ENCODE measurements around the gene RPS6KB1.
"Not testable (repeated sequence)": the region's sequence is repeated elsewhere in the genome, so short reads cannot be mapped to it uniquely, and the experiment has no call there.

RPS6KB1 gene

GRCh38 chr17:59872351-59872750 lies 20.6 kb upstream of the RPS6KB1 start:
- DNase-seq = no peak

DNA sequence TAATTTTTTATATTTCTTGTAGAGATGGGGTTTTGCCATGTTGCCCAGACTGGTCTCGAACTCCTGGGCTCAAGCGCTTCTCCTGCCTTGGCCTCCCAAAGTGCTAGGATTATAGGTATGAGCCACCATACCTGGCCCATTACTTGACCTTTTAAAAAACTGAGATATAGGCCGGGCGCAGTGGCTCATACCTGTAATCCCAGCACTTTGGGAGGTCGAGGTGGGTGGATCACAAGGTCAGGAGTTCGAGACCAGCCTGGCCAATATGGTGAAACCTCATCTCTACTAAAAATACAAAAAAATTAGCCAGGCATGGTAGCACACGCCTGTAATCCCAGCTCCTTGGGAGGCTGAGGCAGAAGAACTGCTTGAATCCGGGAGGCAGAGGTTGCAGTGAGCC lies 19.5 kb upstream of the RPS6KB1 start:
- not testable (repeated sequence) for DNase-seq

DNA sequence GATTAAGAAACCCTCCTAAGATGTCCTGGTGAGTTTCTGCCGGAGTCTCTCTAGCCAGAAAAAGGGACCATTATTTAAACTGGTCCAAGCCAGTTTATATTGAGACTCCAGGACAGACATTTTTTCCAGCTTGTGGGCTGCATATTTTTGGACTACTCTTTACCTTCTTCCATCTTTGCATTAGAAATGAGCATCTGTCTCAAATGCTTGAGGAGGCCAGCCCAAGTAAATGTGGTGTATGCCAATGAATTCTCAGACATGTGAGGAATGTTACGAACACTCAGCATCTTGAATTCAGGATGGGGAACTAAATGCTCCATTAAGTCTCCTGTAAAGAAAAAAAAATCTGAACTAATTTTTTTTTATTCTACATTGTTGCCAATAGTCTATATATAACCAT lies 18.5 kb upstream of the RPS6KB1 start:
- DNase-seq = no peak

- no peak for DNase-seq
Observed at GRCh38 chr17:59876107-59876506, 16.8 kb upstream of the RPS6KB1 start.

- no peak for DNase-seq
Observed at GRCh38 chr17:59877965-59878364, 15.0 kb upstream of the RPS6KB1 start.

GRCh38 chr17:59878624-59879023 lies 14.3 kb upstream of the RPS6KB1 start:
- no peak for DNase-seq

DNA sequence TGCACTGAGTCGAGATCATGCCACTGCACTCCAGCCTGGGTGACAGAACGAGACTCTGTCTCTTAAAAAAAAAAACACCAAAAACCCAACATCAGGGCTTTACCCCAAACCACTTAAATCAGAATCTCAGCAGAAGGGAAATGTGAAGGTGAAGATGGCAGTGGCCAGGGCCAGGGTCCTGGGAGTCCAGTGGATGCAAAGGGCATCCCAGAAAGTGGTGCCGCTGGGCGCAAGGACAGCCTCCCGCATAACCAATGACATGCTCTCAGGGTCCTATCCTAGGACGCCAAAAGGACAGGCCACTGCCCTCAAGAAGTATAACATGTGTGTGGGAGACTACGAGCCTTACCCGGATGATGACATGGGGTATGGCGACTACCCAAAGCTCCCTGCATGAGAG lies 8.1 kb upstream of the RPS6KB1 start:
- DNase-seq = no peak

GRCh38 chr17:59888145-59888750 lies 4.7 kb upstream of the RPS6KB1 start:
- no peak for DNase-seq

DNA sequence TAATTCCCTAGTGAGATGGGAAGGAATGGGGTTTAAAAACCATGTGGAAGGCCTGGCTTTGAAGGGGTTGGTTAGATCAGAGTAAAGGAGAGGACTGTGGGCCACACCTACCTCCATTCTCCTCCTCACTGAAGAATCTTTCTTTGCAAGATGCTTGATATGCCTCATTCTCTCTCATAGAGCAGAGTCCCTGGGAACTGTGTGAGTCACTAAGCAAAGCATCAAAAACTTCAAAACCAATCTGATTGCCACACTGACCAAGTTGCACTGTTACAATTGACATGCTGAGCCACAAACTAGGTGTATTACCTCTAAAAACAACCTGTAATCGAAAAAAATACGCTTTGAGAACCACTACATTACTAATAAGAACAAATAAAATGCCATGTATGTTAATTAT lies 2.2 kb upstream of the RPS6KB1 start:
- no peak for DNase-seq

DNA sequence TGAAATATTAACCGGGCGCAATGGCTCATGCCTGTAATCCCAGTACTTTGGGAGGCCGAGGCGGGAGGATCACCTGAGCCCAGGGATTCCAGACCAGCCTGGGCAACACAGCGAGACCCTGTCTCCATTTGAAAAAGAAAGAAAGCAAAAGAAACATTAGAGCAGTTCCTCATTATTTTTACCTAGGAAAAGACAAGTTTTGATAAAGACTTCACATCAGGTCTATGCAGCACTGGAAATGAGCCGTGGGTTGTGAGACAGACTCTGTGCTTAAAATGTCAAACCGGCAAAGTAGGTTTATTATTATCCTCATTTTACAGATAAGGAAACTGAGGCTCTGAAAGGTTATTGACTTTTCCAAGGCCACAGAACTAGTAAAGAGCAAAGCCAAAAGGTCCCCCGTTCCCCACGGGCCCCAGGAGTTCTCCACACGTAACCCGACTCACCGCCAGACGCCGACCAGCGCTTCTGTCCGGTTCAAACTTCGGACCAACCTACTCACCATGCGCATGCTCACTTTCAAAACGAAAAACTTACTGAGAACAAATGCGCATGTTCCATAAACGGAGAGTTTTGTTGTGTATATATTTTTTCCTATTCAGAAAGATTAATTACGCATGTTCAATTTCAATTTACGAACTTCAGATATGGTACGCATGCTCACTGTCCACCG lies 534 bp upstream of the RPS6KB1 start:
- DNase-seq = no peak

GRCh38 chr17:59893676-59894100 lies 767 bp downstream of the RPS6KB1 start:
- no peak for DNase-seq

GRCh38 chr17:59897090-59897489 lies 4.2 kb downstream of the RPS6KB1 start:
- DNase-seq = no peak

DNA sequence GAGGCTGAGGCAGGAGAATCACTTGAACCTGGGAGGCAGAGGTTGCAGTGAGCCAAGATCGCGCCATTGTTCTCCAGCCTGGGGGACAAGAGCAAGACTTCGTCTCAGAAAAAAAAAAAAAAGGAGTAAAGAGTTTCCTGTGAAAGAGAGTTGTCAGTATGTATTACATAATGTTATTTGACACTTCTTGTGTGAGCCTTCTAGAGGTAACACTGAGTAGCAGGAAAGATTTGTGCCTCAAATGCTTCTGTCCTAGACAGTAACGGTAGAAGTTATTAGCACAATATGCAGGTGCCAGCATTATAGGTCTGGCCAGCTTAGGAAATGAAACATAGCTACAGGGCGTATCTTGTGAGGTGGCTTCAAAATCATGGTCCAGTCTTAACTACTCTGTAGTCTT lies 6.2 kb downstream of the RPS6KB1 start:
- peak; percentile 41 for DNase-seq

- DNase-seq = no peak
Observed at GRCh38 chr17:59901604-59902003, 8.7 kb downstream of the RPS6KB1 start.

DNA sequence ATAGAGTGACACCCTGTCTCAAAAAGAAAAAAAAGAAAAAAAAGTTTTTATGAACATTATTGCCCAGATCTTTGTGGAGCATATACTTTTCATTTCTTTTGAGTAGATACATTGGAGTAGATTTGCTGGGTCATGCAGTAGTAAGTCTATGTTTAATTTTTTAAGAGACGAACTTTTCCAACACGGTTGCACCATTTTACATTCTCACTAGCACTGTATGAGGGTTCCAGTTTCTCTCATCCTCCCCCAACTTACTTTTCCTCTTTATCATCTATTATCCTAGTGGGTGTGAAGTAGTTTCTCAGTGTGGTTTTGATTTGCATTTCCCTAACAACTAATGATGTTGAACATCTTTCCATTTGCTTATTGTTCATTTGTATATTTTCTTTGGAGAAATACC lies 10.5 kb downstream of the RPS6KB1 start:
- DNase-seq = no peak

DNA sequence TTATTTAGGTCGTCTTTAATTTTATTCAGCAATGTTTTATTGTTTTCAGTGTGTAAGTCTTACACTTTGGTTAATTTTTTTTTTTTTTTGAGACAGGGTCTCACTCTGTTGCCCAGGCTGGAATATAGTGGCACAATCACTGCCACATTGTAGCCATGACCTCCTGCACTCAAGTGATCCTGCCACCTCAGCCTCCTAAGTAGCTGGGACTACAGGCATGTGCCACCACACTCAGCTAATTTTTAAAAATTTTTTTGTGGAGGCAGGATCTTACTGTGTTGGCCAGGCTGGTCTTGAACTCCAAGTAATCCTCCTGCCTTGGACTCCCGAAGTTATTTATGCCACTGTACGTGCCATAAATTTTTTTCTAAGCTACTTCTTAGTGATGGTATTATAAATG lies 14.5 kb downstream of the RPS6KB1 start:
- no peak for DNase-seq

DNA sequence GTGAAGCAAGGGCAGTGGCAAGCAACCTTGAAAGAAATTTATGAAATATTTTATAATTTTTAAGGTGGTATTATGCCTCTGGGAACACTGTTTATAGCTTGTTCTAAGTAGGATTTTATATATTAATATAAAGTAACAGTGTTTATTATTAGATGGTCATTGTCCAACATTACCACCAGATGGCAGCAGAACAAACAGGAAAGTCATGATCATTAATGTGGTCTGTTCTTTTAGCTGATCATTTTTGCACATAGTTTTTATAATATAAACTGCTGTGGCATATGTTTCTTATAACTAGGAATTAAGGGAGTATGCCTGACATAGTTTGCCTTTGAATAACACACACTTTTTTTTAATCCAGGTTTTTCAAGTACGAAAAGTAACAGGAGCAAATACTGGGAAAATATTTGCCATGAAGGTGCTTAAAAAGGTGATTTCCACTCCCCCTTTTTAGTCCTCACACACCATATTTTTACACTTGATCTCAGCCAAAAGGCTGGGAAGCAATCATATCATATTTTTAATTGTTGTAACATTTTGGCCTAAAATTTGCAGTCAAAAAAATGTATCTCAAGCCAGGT lies 21.4 kb downstream of the RPS6KB1 start:
- peak; percentile 56 for DNase-seq

GRCh38 chr17:59916446-59916845 lies 23.5 kb downstream of the RPS6KB1 start:
- no peak for DNase-seq

DNA sequence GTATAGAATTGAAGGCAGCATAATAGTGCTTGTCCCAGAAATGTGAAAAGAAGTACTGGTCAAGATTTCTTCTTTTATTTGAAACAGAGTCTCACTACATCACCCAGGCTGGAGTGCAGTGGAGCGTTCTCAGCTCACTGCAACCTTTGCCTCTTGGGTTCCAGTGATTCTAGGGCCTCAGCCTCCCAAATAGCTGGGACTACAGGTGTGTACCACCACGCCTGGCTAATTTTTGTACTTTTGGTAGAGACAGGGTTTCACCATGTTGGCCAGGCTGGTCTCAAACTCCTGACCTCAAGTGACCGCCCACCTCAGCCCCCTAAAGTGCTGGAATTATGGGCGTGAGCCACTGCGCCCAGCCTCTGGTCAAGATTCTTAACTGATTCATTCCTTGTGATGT lies 27.7 kb downstream of the RPS6KB1 start:
- DNase-seq = not testable (repeated sequence)

- DNase-seq = not testable (repeated sequence)
Observed at GRCh38 chr17:59930121-59930520, 37.2 kb downstream of the RPS6KB1 start.

DNA sequence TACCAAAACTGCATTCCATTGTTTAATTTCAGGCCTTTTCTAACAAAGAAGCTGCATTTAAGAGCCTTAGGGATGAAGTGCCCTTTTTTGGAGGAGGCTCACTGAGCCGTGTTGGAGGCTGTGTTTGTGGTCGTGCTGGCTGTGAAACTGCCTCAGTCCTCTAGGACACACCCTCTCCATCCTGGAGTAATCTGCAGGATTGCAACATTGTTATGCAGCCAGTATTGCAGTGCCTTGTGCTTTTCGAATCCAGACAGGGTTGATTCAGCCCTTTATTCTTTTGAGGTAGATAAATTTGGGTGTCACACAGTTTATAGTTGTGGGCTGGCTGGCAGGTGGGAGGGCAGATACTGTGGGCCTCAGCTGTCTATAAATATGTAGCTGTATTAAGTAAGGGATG lies 37.8 kb downstream of the RPS6KB1 start:
- not testable (repeated sequence) for DNase-seq

DNA sequence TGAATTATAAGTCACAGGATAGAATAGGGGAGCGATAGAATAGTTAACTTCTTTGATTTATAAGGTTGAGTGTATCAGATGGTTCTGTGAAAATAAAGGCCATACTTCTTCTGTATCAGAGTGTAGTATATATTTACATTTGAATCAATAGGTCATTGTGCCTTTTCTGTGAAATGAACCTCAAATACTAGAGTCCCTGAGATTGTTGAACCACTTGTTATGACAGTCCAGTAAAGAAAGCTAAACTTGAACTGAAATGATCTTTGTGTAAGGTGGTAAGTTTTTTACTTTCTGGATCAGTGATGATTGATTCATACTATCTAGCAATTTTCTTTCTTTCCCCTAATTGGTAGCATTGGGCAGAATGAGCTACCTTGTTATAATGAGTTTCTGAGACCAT lies 40.4 kb downstream of the RPS6KB1 start:
- DNase-seq = not testable (repeated sequence)

GRCh38 chr17:59940697-59941096 lies 47.8 kb downstream of the RPS6KB1 start:
- not testable (repeated sequence) for DNase-seq

DNA sequence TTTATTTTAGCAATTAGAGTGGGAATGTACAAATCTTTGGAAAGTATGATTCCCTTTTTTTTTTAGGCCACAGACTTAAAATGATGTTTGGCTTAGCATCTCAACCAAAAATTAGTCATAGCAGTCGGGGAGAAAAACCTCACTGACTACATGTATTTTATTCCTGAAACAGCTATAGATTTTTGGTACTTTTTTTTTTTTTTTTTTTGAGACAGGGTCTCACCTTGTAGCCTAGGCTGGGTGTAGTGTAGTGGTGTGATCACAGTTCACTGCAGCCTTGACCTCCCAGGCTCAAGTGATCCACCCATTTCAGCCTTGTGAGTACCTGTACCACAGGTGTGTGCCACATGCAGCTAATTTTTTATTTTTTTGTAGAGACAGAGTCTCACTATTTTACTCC lies 48.2 kb downstream of the RPS6KB1 start:
- DNase-seq = no peak

DNA sequence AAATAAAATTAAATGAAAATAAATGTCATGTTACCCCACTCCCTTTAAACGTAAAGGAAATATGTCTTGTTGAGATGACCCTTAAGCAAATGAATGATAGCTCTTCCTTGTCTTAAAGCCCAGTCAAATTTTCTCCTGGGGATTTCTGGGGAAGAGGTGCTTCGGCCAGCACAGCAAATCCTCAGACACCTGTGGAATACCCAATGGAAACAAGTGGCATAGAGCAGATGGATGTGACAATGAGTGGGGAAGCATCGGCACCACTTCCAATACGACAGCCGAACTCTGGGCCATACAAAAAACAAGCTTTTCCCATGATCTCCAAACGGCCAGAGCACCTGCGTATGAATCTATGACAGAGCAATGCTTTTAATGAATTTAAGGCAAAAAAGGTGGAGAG lies 53.5 kb downstream of the RPS6KB1 start:
- DNase-seq = not testable (repeated sequence)
